Nephron progenitor cell (in vitro differentiated cells): ENCODE results near the gene GNG7.
"Not testable (repeated sequence)": the region's sequence is repeated elsewhere in the genome, so short reads cannot be mapped to it uniquely, and the experiment has no call there.

Experiments
- DNase-seq: peaks from one replicate; pipeline ENCODE4 v3.0.0; 2021
- H3K27ac Mint-ChIP-seq: 2 replicates; pipeline ENCODE4 v1.8.0; 2021; ENCODE audit warnings: mild to moderate bottlenecking, moderate library complexity, mixed read lengths
- H3K27me3 Mint-ChIP-seq: 2 replicates; pipeline ENCODE4 v1.8.0; 2021; ENCODE audit warnings: mild to moderate bottlenecking, low read depth, mixed read lengths; ENCODE audit not compliant: poor library complexity
- H3K36me3 Mint-ChIP-seq: 2 replicates; pipeline ENCODE4 v1.8.0; 2021; ENCODE audit warnings: low read depth, mixed read lengths
- H3K4me1 Mint-ChIP-seq: 2 replicates; pipeline ENCODE4 v1.8.0; 2021; ENCODE audit warnings: mixed read lengths
- H3K4me3 Mint-ChIP-seq: 2 replicates; pipeline ENCODE4 v1.8.0; 2021; ENCODE audit warnings: mild to moderate bottlenecking, moderate library complexity, mixed read lengths
- H3K9me3 Mint-ChIP-seq: 2 replicates; pipeline ENCODE4 v1.8.0; 2021; ENCODE audit warnings: mild to moderate bottlenecking, moderate library complexity, mixed read lengths
- CTCF ChIP-seq: fragments of 200-600 bp; sonication (generic); IDR thresholded peaks from 2 replicates; pipeline ENCODE4 v1.5.0; 2021; ENCODE audit warnings: antibody characterized with exemption

Gene GNG7

GRCh38 chr19:2527171-2527570, 175.3 kb downstream of the GNG7 start:
- peaks cover 22% of the 10 kb centered on the region for H3K4me1 Mint-ChIP-seq
- H3K4me3 Mint-ChIP-seq, result no peak overlapping the region
- no peak for TF ChIP-seq CTCF
- H3K36me3 Mint-ChIP-seq, result peaks cover 2% of the 10 kb centered on the region
- H3K9me3 Mint-ChIP-seq, result peaks cover 14% of the 10 kb centered on the region
- no peak overlapping the region for H3K27ac Mint-ChIP-seq
- peaks cover 3% of the 10 kb centered on the region for H3K27me3 Mint-ChIP-seq
- DNase-seq, result no peak

GRCh38 chr19:2524840-2525723, 177.4 kb downstream of the GNG7 start:
- peaks cover 22% of the 10 kb centered on the region for H3K4me1 Mint-ChIP-seq
- H3K4me3 Mint-ChIP-seq, result no peak overlapping the region
- H3K9me3 Mint-ChIP-seq, result no peaks in the 10 kb centered on the region
- no peak for TF ChIP-seq CTCF
- H3K27ac Mint-ChIP-seq, result no peak overlapping the region
- peaks cover 3% of the 10 kb centered on the region for H3K27me3 Mint-ChIP-seq
- no peak for DNase-seq
- no peaks in the 10 kb centered on the region for H3K36me3 Mint-ChIP-seq

GRCh38 chr19:2524361-2524839, 178.1 kb downstream of the GNG7 start:
- H3K36me3 Mint-ChIP-seq, result no peaks in the 10 kb centered on the region
- DNase-seq, result no peak
- TF ChIP-seq CTCF, result no peak
- no peak overlapping the region for H3K4me3 Mint-ChIP-seq
- peak overlapping the region; percentile 59 for H3K27ac Mint-ChIP-seq
- H3K27me3 Mint-ChIP-seq, result no peaks in the 10 kb centered on the region
- H3K4me1 Mint-ChIP-seq, result peaks cover 16% of the 10 kb centered on the region
- no peaks in the 10 kb centered on the region for H3K9me3 Mint-ChIP-seq

- Mint-ChIP-seq H3K4me1 (peaks cover 16% of the 10 kb centered on the region), H3K36me3 (no peaks in the 10 kb centered on the region), H3K9me3 (no peaks in the 10 kb centered on the region), H3K27ac (peak overlapping the region; percentile 59), H3K27me3 (no peaks in the 10 kb centered on the region), H3K4me3 (no peak overlapping the region)
- TF ChIP-seq CTCF, result peak; percentile 21
- DNase-seq, result no peak
These were observed 178.7 kb downstream of the GNG7 start for GRCh38 chr19:2523630-2524311.

- Mint-ChIP-seq H3K36me3 (no peaks in the 10 kb centered on the region), H3K27ac (no peak overlapping the region)
These were observed 183.0 kb downstream of the GNG7 start for GRCh38 chr19:2519482-2519881.

GRCh38 chr19:2518856-2519255, 183.6 kb downstream of the GNG7 start:
- not testable (repeated sequence) for H3K9me3 Mint-ChIP-seq, DNase-seq, H3K27ac Mint-ChIP-seq, H3K36me3 Mint-ChIP-seq, H3K4me3 Mint-ChIP-seq, H3K27me3 Mint-ChIP-seq
- peaks cover 26% of the 10 kb centered on the region for H3K4me1 Mint-ChIP-seq

More at GRCh38 chr19:2519482-2519881, 183.0 kb downstream of the GNG7 start:
- TF ChIP-seq CTCF, result no peak
- no peak for DNase-seq
- Mint-ChIP-seq H3K9me3 (no peaks in the 10 kb centered on the region), H3K27me3 (peaks cover 4% of the 10 kb centered on the region), H3K4me1 (peaks cover 32% of the 10 kb centered on the region), H3K4me3 (no peak overlapping the region)
